GM12892 (cell line): ENCODE results near the gene INCENP.

Experiments used
- DNase-seq: peaks from one replicate; pipeline ENCODE4 v3.0.0; 2011; ENCODE audit not compliant: insufficient read length
- FAIRE-seq: peaks from 2 replicates; lab custom pipeline; 2011; peaks lifted over from hg19 to GRCh38; lab: Jason Lieb, UNC
- POLR2A ChIP-seq: IDR thresholded peaks from 2 replicates; pipeline ENCODE4 v1.6.1; 2011; ENCODE audit warnings: low read depth, low read length, control low read depth
- POLR2AphosphoS5 ChIP-seq: IDR thresholded peaks from 2 replicates; pipeline ENCODE4 v1.6.1; 2011; ENCODE audit warnings: low read depth, low read length, control low read depth
- TAF1 ChIP-seq: IDR thresholded peaks from 2 replicates; pipeline ENCODE4 v1.6.1; 2011; ENCODE audit warnings: low read depth, mild to moderate bottlenecking, control low read depth, low read length, borderline replicate concordance

Gene INCENP

GRCh38 chr11:62137881-62138629 lies 14.2 kb downstream of the INCENP start:
- TF ChIP-seq TAF1: no peak
- no peak for TF ChIP-seq POLR2AphosphoS5
- no peak for TF ChIP-seq POLR2A
- DNase-seq: no peak
- no peak for FAIRE-seq

- FAIRE-seq (no peak), DNase-seq (no peak)
- TF ChIP-seq POLR2A: no peak
- no peak for TF ChIP-seq TAF1
- no peak for TF ChIP-seq POLR2AphosphoS5
These were observed 15.0 kb downstream of the INCENP start for GRCh38 chr11:62138630-62139425.

- no peak for DNase-seq
- no peak for FAIRE-seq
- TF ChIP-seq POLR2A: no peak
These were observed 15.9 kb downstream of the INCENP start for GRCh38 chr11:62139526-62140303.

GRCh38 chr11:62140304-62141110 lies 16.7 kb downstream of the INCENP start:
- no peak for FAIRE-seq
- TF ChIP-seq TAF1 (no peak), POLR2A (no peak), POLR2AphosphoS5 (no peak)
- DNase-seq: no peak

GRCh38 chr11:62141111-62142042 lies 17.6 kb downstream of the INCENP start:
- no peak for TF ChIP-seq POLR2AphosphoS5
- no peak for TF ChIP-seq POLR2A
- TF ChIP-seq TAF1: no peak
- DNase-seq (no peak), FAIRE-seq (no peak)

- FAIRE-seq (no peak), DNase-seq (no peak)
- TF ChIP-seq TAF1 (no peak), POLR2A (no peak)
These were observed 18.2 kb downstream of the INCENP start for GRCh38 chr11:62142043-62142375.

- TF ChIP-seq TAF1: no peak
- DNase-seq (no peak), FAIRE-seq (no peak)
These were observed 19.1 kb downstream of the INCENP start for GRCh38 chr11:62142921-62143320.

- TF ChIP-seq TAF1: no peak
- no peak for TF ChIP-seq POLR2A
- TF ChIP-seq POLR2AphosphoS5: no peak
- no peak for FAIRE-seq
- DNase-seq: no peak
These were observed 19.9 kb downstream of the INCENP start for GRCh38 chr11:62143727-62144126.

GRCh38 chr11:62144641-62145255 lies 20.9 kb downstream of the INCENP start:
- TF ChIP-seq POLR2A: no peak
- TF ChIP-seq POLR2AphosphoS5: no peak
- no peak for TF ChIP-seq TAF1
- DNase-seq (no peak), FAIRE-seq (no peak)
